Right lobe of liver (tissue), 6 donors: ENCODE data around the gene SLC26A8. TPM values are rescaled to one million over a fixed set of nuclear protein-coding genes. Genes with fewer than 3 reads are reported as not detected.
"Not testable (repeated sequence)": the region's sequence is repeated elsewhere in the genome, so short reads cannot be mapped to it uniquely, and the experiment has no call there.

Experiments
- ATAC-seq, 4 donors: fragments of 200-7000 bp; cut with Tn5 transposase; one replicate each; pipeline ENCODE4 v1.9.1; 2020; ENCODE audit warnings: mild to moderate bottlenecking in 4 of 4, moderate library complexity in 4 of 4
- DNase-seq, 3 donors: peaks; one replicate each; pipeline ENCODE4 v3.0.0-alpha.2; 2020
- H3K27ac ChIP-seq, 3 donors: fragments of 200-600 bp; one replicate each; pipeline ENCODE4 v1.8.0; 2022
- H3K27me3 ChIP-seq, 2 donors: fragments of 200-600 bp; one replicate each; pipeline ENCODE4 v1.8.0; 2022
- H3K36me3 ChIP-seq, 4 donors: fragments of 200-600 bp; sonication (generic) in 1 of 4; one replicate each; pipeline versions ENCODE4 v1.5.1 to v1.8.0; 2017 to 2022; ENCODE audit warnings: control low read depth in 1 of 4
- H3K4me1 ChIP-seq, 4 donors: fragments of 200-600 bp; sonication (generic) in 1 of 4; one replicate each; pipeline versions ENCODE4 v1.5.1 to v1.8.0; 2017 to 2022; ENCODE audit warnings: control low read depth in 1 of 4
- H3K4me3 ChIP-seq, 3 donors: fragments of 200-600 bp; one replicate each; pipeline ENCODE4 v1.8.0; 2022
- H3K9me3 ChIP-seq, 4 donors: fragments of 200-600 bp; sonication (generic) in 1 of 4; one replicate each; pipeline versions ENCODE4 v1.5.1 to v1.8.0; 2017 to 2022; ENCODE audit warnings: control low read depth in 1 of 4
- POLR2A ChIP-seq: fragments of 450-650 bp; IDR thresholded peaks from one replicate; pipeline ENCODE4 v1.6.1; 2017; ENCODE audit warnings: antibody characterized with exemption, mild to moderate bottlenecking
- WGBS: methylation state at CpG from one replicate; pipeline ENCODE4 v1.1.6; 2018; ENCODE audit warnings: low coverage, low lambda C conversion rate; ENCODE audit not compliant: insufficient coverage; ENCODE audit errors: missing lambda C conversion rate; 5-methylcytosine and 5-hydroxymethylcytosine counted together
- intact Hi-C, 2 donors: fragments of 100-400 bp; cut with DNase I; formaldehyde crosslinking; loops; one replicate each; pipeline versions ENCODE4 v1.11.2 to v1.14.1; 2022
- total RNA-seq, 6 experiments: library from RNA; depleted of rRNA in 2 of 6; stranded (reverse); fragments of >200 nt in 2 of 6; fragmentation: NEBNext Ultra II Directional in 3 of 6; extraction: Animal tissue kit (Norgen Biotek cat#: 25700) in 3 of 6; gene quantifications; one replicate each; pipeline versions ENCODE4 v1.1.0 to v1.2.4, GENCODE V29; 2016 to 2023
- TF ChIP-seq, protein P1 (sequence below), 4 donors: fragments of 200-600 bp in 3 of 4; fragments of 450-650 bp in 1 of 4; IDR thresholded peaks; one replicate each; pipeline versions ENCODE4 v1.5.1 to v1.8.0; 2016 to 2022; ENCODE audit warnings: antibody characterized with exemption in 4 of 4, mild to moderate bottlenecking in 2 of 4
- donor health status: DM: no; HTN: yes; CAD: no.
- donor health status: DM: no; HTN: no; CAD: no.
- donor health status: DM: no; HTN: no; CAD: no.
- donor health status: DM: no; HTN: yes; CAD: no.
- donor health status: DM: no; HTN: yes; CAD: no.

Gene SLC26A8
- total RNA-seq, 6 experiments from 2014 or later = 0.06 to 0.33 (median 0.09) TPM

- intact Hi-C loops = no loop called here
- no peak for DNase-seq
- WGBS = 88% methylated on average over 6 of the region's 6 CpGs
- H3K9me3 ChIP-seq = no peaks in the 10 kb centered on the region
- no peak for ATAC-seq
- no peaks in the 10 kb centered on the region for H3K36me3 ChIP-seq
- TF ChIP-seq POLR2A = no peak
- TF ChIP-seq, protein P1, sequence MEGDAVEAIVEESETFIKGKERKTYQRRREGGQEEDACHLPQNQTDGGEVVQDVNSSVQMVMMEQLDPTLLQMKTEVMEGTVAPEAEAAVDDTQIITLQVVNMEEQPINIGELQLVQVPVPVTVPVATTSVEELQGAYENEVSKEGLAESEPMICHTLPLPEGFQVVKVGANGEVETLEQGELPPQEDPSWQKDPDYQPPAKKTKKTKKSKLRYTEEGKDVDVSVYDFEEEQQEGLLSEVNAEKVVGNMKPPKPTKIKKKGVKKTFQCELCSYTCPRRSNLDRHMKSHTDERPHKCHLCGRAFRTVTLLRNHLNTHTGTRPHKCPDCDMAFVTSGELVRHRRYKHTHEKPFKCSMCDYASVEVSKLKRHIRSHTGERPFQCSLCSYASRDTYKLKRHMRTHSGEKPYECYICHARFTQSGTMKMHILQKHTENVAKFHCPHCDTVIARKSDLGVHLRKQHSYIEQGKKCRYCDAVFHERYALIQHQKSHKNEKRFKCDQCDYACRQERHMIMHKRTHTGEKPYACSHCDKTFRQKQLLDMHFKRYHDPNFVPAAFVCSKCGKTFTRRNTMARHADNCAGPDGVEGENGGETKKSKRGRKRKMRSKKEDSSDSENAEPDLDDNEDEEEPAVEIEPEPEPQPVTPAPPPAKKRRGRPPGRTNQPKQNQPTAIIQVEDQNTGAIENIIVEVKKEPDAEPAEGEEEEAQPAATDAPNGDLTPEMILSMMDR (IDR thresholded peaks at IDR 0.05) = no peak
- no peaks in the 10 kb centered on the region for H3K27me3 ChIP-seq
- peaks cover 0 to 12% (median 0%) of the 10 kb centered on the region in 4 donors for H3K4me1 ChIP-seq
- no peak overlapping the region for H3K4me3 ChIP-seq
- no peak overlapping the region for H3K27ac ChIP-seq
Observed at GRCh38 chr6:35980991-35981645, 43.3 kb downstream of the SLC26A8 start.

GRCh38 chr6:35980126-35980525 is 44.3 kb downstream of the SLC26A8 start:
- H3K4me1 ChIP-seq = peaks cover 0 to 12% (median 0%) of the 10 kb centered on the region in 4 donors
- H3K4me3 ChIP-seq, H3K27me3 ChIP-seq, H3K27ac ChIP-seq, DNase-seq, ATAC-seq, H3K9me3 ChIP-seq, intact Hi-C loops, H3K36me3 ChIP-seq: not testable (repeated sequence)
- whole genome bisulfite sequencing = 100% methylated on average over 1 of the region's 1 CpG

GRCh38 chr6:35977308-35977707 is 47.1 kb downstream of the SLC26A8 start:
- Histone ChIP-seq H3K27ac (peak overlapping the region in 2 of 3 donors; percentile 36 to 57), H3K4me1 (peaks cover 0 to 34% (median 8%) of the 10 kb centered on the region in 4 donors), H3K36me3 (no peaks in the 10 kb centered on the region), H3K27me3 (no peaks in the 10 kb centered on the region), H3K9me3 (no peaks in the 10 kb centered on the region), H3K4me3 (no peak overlapping the region)
- WGBS = 43% methylated on average over 4 of the region's 4 CpGs
- DNase-seq (peak in 1 of 3 donors; percentile 66), ATAC-seq (peak in 3 of 4 donors; percentile 11 to 68 (median 44))
- intact Hi-C loops = no loop called here
- no peak for TF ChIP-seq POLR2A
- TF ChIP-seq, protein P1 (IDR thresholded peaks at IDR 0.05) = no peak

- intact Hi-C loops = no loop called here
- Histone ChIP-seq H3K36me3 (no peaks in the 10 kb centered on the region), H3K27me3 (no peaks in the 10 kb centered on the region), H3K27ac (peak overlapping the region; percentile 61 to 87 (median 87)), H3K4me3 (no peak overlapping the region), H3K9me3 (no peaks in the 10 kb centered on the region), H3K4me1 (peaks cover 0 to 35% (median 10%) of the 10 kb centered on the region in 4 donors)
- WGBS = 35% methylated on average over 7 of the region's 9 CpGs
- TF ChIP-seq POLR2A = peak; percentile 26
- TF ChIP-seq, protein P1 (IDR thresholded peaks at IDR 0.05) = no peak
- DNase-seq (peak; percentile 47 to 85 (median 68)), ATAC-seq (peak; percentile 92 to 95 (median 94))
Observed at GRCh38 chr6:35973670-35974222, 50.7 kb downstream of the SLC26A8 start.
